Muscle of arm (tissue), 12 donors: Measurements from ENCODE around the gene TSC2. TPM values are rescaled to one million over a fixed set of nuclear protein-coding genes. Genes with fewer than 3 reads are reported as not detected.
"Not testable (repeated sequence)": the region's sequence is repeated elsewhere in the genome, so short reads cannot be mapped to it uniquely, and the experiment has no call there.

Experiments used
- DNase-seq: peaks from one replicate; pipeline ENCODE4 v3.0.0-alpha.2; 2013
- polyA plus RNA-seq, 12 donors: library from polyadenylated mRNA; unstranded; fragments of 120-200 nt; gene quantifications; one replicate each; pipeline ENCODE4 v1.2.1, GENCODE V29; 2013; ENCODE audit not compliant: insufficient read length in 12 of 12

The TSC2 gene
- polyA plus RNA-seq, 12 donors = 62.0 to 1,357 (median 75.2) TPM

- DNase-seq = not testable (repeated sequence)
These were observed 68.6 kb downstream of the TSC2 start for GRCh38 chr16:2116428-2116827.

- not testable (repeated sequence) for DNase-seq
These were observed 69.6 kb downstream of the TSC2 start for GRCh38 chr16:2117341-2117740.

GRCh38 chr16:2117960-2118722, 70.4 kb downstream of the TSC2 start:
- DNase-seq = not testable (repeated sequence)

- peak; percentile 37 for DNase-seq
These were observed 73.5 kb downstream of the TSC2 start for GRCh38 chr16:2121325-2121724.

- DNase-seq = no peak
These were observed 74.1 kb downstream of the TSC2 start for GRCh38 chr16:2121853-2122252.

GRCh38 chr16:2122429-2122828, 74.6 kb downstream of the TSC2 start:
- DNase-seq = no peak

- DNase-seq = not testable (repeated sequence)
These were observed 75.3 kb downstream of the TSC2 start for GRCh38 chr16:2122934-2123683.

- DNase-seq = not testable (repeated sequence)
These were observed 76.1 kb downstream of the TSC2 start for GRCh38 chr16:2123706-2124376.

- not testable (repeated sequence) for DNase-seq
These were observed 76.5 kb downstream of the TSC2 start for GRCh38 chr16:2124377-2124693.

- DNase-seq = peak; percentile 80
These were observed 77.1 kb downstream of the TSC2 start for GRCh38 chr16:2124694-2125444.

- DNase-seq = not testable (repeated sequence)
These were observed 77.8 kb downstream of the TSC2 start for GRCh38 chr16:2125609-2126008.

GRCh38 chr16:2126161-2126743, 78.5 kb downstream of the TSC2 start:
- DNase-seq = not testable (repeated sequence)

- not testable (repeated sequence) for DNase-seq
These were observed 79.3 kb downstream of the TSC2 start for GRCh38 chr16:2126928-2127556.

- DNase-seq = not testable (repeated sequence)
These were observed 80.0 kb downstream of the TSC2 start for GRCh38 chr16:2127630-2128280.

GRCh38 chr16:2129251-2129650, 81.5 kb downstream of the TSC2 start:
- DNase-seq = not testable (repeated sequence)

GRCh38 chr16:2129890-2130447, 82.2 kb downstream of the TSC2 start:
- DNase-seq = not testable (repeated sequence)

- DNase-seq = not testable (repeated sequence)
These were observed 86.0 kb downstream of the TSC2 start for GRCh38 chr16:2133797-2134196.

- DNase-seq = not testable (repeated sequence)
These were observed 87.3 kb downstream of the TSC2 start for GRCh38 chr16:2135071-2135470.

- peak; percentile 94 for DNase-seq
These were observed 88.1 kb downstream of the TSC2 start, which contains the start of gene PKD1 for GRCh38 chr16:2135770-2136490. Gene PKD1 (minus strand): TSS chr16:2135898. CDS start chr16:2135689, 209 bp downstream.
